ENCODE data around the gene ITPRIP. TPM values are rescaled to one million over a fixed set of nuclear protein-coding genes. Genes with fewer than 3 reads are reported as not detected.

ITPRIP gene
- total and polyA plus RNA-seq, 4 donors, result 21.7 to 44.7 (median 29.9) TPM

- Histone ChIP-seq H3K9ac (ENCODE audit: insufficient read depth in 1 of 2, low read length in 2 of 2) (peak overlapping the region; percentile 19 to 63), H3K27ac (ENCODE audit: low read depth in 1 of 2, low read length in 1 of 2) (peak overlapping the region; percentile 55 to 99), H3K9me3 (ENCODE audit: control insufficient read depth in 4 of 4, insufficient read depth in 3 of 4, low read length in 3 of 4) (no peaks in the 10 kb centered on the region), H3K4me1 (ENCODE audit: control insufficient read depth in 5 of 5, insufficient read depth in 5 of 5, low read length in 5 of 5) (peaks cover 0 to 36% (median 21%) of the 10 kb centered on the region in 5 donors), H3K36me3 (ENCODE audit: control insufficient read depth in 4 of 4, insufficient read depth in 4 of 4, low read length in 4 of 4) (no peaks in the 10 kb centered on the region), H3K27me3 (ENCODE audit: control insufficient read depth in 3 of 3, insufficient read depth in 3 of 3, low read length in 2 of 3) (no peaks in the 10 kb centered on the region), H3K4me3 (no peak overlapping the region)
- peak; percentile 81 to 90 (median 86) for DNase-seq
- 55 to 62% methylated on average over 13 of the region's 13 CpGs for WGBS, 2 donors
- TF ChIP-seq CTCF (IDR thresholded peaks at IDR 0.05; ENCODE audit: control extremely low read depth, extremely low read depth), result no peak
- ATAC-seq (ENCODE audit: insufficient read depth, low FRiP score), result no peak
These were observed 39.0 kb downstream of the ITPRIP start for GRCh38 chr10:104299031-104299904.

GRCh38 chr10:104297697-104298660, 40.3 kb downstream of the ITPRIP start:
- H3K27ac ChIP-seq (ENCODE audit: low read depth in 1 of 2, low read length in 1 of 2), result peak overlapping the region in 1 of 2 donors; percentile 3
- no peak overlapping the region for H3K4me3 ChIP-seq
- H3K9me3 ChIP-seq (ENCODE audit: control insufficient read depth in 4 of 4, insufficient read depth in 3 of 4, low read length in 3 of 4), result no peaks in the 10 kb centered on the region
- 66 to 69% methylated on average over 17 of the region's 17 CpGs for WGBS, 2 donors
- H3K4me1 ChIP-seq (ENCODE audit: control insufficient read depth in 5 of 5, insufficient read depth in 5 of 5, low read length in 5 of 5), result peaks cover 0 to 36% (median 21%) of the 10 kb centered on the region in 5 donors
- DNase-seq (peak in 1 of 3 donors; percentile 41), ATAC-seq (ENCODE audit: insufficient read depth, low FRiP score) (no peak)
- H3K27me3 ChIP-seq (ENCODE audit: control insufficient read depth in 3 of 3, insufficient read depth in 3 of 3, low read length in 2 of 3), result no peaks in the 10 kb centered on the region
- no peaks in the 10 kb centered on the region for H3K36me3 ChIP-seq (ENCODE audit: control insufficient read depth in 4 of 4, insufficient read depth in 4 of 4, low read length in 4 of 4)
- no peak for TF ChIP-seq CTCF (IDR thresholded peaks at IDR 0.05; ENCODE audit: control extremely low read depth, extremely low read depth)
- H3K9ac ChIP-seq (ENCODE audit: insufficient read depth in 1 of 2, low read length in 2 of 2), result peak overlapping the region in 1 of 2 donors; percentile 54

GRCh38 chr10:104296687-104297436, 41.4 kb downstream of the ITPRIP start:
- Histone ChIP-seq H3K27ac (ENCODE audit: low read depth in 1 of 2, low read length in 1 of 2) (no peak overlapping the region), H3K4me1 (ENCODE audit: control insufficient read depth in 5 of 5, insufficient read depth in 5 of 5, low read length in 5 of 5) (peaks cover 0 to 36% (median 21%) of the 10 kb centered on the region in 5 donors), H3K9me3 (ENCODE audit: control insufficient read depth in 4 of 4, insufficient read depth in 3 of 4, low read length in 3 of 4) (no peaks in the 10 kb centered on the region), H3K9ac (ENCODE audit: insufficient read depth in 1 of 2, low read length in 2 of 2) (no peak overlapping the region), H3K27me3 (ENCODE audit: control insufficient read depth in 3 of 3, insufficient read depth in 3 of 3, low read length in 2 of 3) (no peaks in the 10 kb centered on the region), H3K36me3 (ENCODE audit: control insufficient read depth in 4 of 4, insufficient read depth in 4 of 4, low read length in 4 of 4) (no peaks in the 10 kb centered on the region), H3K4me3 (no peak overlapping the region)
- TF ChIP-seq CTCF (IDR thresholded peaks at IDR 0.05; ENCODE audit: control extremely low read depth, extremely low read depth), result no peak
- 93 to 95% methylated on average over 10 of the region's 10 CpGs for WGBS, 2 donors
- ATAC-seq (ENCODE audit: insufficient read depth, low FRiP score) (no peak), DNase-seq (no peak)
